HepG2 (cell line): ENCODE results near the gene TPM3. TPM values are rescaled to one million over a fixed set of nuclear protein-coding genes. Genes with fewer than 3 reads are reported as not detected.

Experiments used
- ATF2 ChIP-seq: sonication (generic); formaldehyde crosslinking; IDR thresholded peaks from 2 replicates; pipeline ENCODE4 v1.4.0; 2020; ENCODE audit warnings: missing genetic modification reagents
- DNMT3B ChIP-seq: conservative IDR thresholded peaks from 2 replicates; pipeline ENCODE4 v1.6.1; 2016; ENCODE audit warnings: missing biosample characterization, control low read depth
- GMEB2 ChIP-seq: IDR thresholded peaks from 2 replicates; pipeline ENCODE4 v1.6.1; 2016; ENCODE audit warnings: missing biosample characterization, missing genetic modification reagents, low read depth
- HBP1 ChIP-seq: IDR thresholded peaks from 2 replicates; pipeline ENCODE4 v1.6.1; 2016; ENCODE audit warnings: low read depth, control low read depth
- HNRNPUL1 ChIP-seq: fragments of 200-400 bp; formaldehyde crosslinking; IDR thresholded peaks from 2 replicates; pipeline ENCODE4 v1.6.1; 2017; ENCODE audit warnings: low read depth, mild to moderate bottlenecking, low read length, moderate library complexity
- KDM5B ChIP-seq: sonication (generic); formaldehyde crosslinking; IDR thresholded peaks from 2 replicates; pipeline ENCODE4 v1.4.0; 2020; ENCODE audit warnings: missing genetic modification reagents, mild to moderate bottlenecking, borderline replicate concordance
- LBX2 ChIP-seq: sonication (generic); formaldehyde crosslinking; IDR thresholded peaks from 2 replicates; pipeline ENCODE4 v1.5.0; 2020; ENCODE audit warnings: missing genetic modification reagents, mild to moderate bottlenecking, borderline replicate concordance
- NFE2 ChIP-seq: sonication (generic); formaldehyde crosslinking; IDR thresholded peaks from 2 replicates; pipeline ENCODE4 v1.4.0; 2020; ENCODE audit warnings: missing genetic modification reagents
- PHF8 ChIP-seq: sonication (generic); formaldehyde crosslinking; IDR thresholded peaks from 2 replicates; pipeline ENCODE4 v1.5.0; 2020; ENCODE audit warnings: missing genetic modification reagents
- SMARCE1 ChIP-seq: fragments of 450-650 bp; IDR thresholded peaks from 2 replicates; pipeline ENCODE4 v1.6.1; 2017; ENCODE audit warnings: borderline replicate concordance
- TSC22D2 ChIP-seq: sonication (generic); formaldehyde crosslinking; IDR thresholded peaks from 2 replicates; pipeline ENCODE4 v1.5.1; 2020; ENCODE audit warnings: missing genetic modification reagents, mild to moderate bottlenecking, borderline replicate concordance
- ZBTB46 ChIP-seq: sonication (generic); formaldehyde crosslinking; IDR thresholded peaks from 2 replicates; pipeline ENCODE4 v1.4.0; 2020; ENCODE audit warnings: mild to moderate bottlenecking, missing genetic modification reagents, borderline replicate concordance
- ZBTB7A ChIP-seq: sonication (generic); formaldehyde crosslinking; IDR thresholded peaks from 2 replicates; pipeline ENCODE4 v1.8.0; 2022; ENCODE audit warnings: mild to moderate bottlenecking, missing genetic modification reagents
- ZFAT ChIP-seq: sonication (generic); formaldehyde crosslinking; conservative IDR thresholded peaks from 2 replicates; pipeline ENCODE4 v1.8.1; 2023; ENCODE audit warnings: missing genetic modification reagents, inconsistent platforms
- ZNF253 ChIP-seq: sonication (generic); formaldehyde crosslinking; IDR thresholded peaks from 2 replicates; pipeline ENCODE4 v1.8.0; 2022; ENCODE audit warnings: mild to moderate bottlenecking, missing genetic modification reagents, borderline replicate concordance
- ZNF3 ChIP-seq: IDR thresholded peaks from 2 replicates; pipeline ENCODE4 v1.7.0; 2017; ENCODE audit warnings: inconsistent platforms
- ZNF432 ChIP-seq: sonication (generic); formaldehyde crosslinking; IDR thresholded peaks from 2 replicates; pipeline ENCODE4 v1.5.0; 2020; ENCODE audit warnings: missing genetic modification reagents, mild to moderate bottlenecking, borderline replicate concordance
- ZNF460 ChIP-seq: sonication (generic); formaldehyde crosslinking; IDR thresholded peaks from 2 replicates; pipeline ENCODE4 v1.5.1; 2020; ENCODE audit warnings: missing genetic modification reagents, mild to moderate bottlenecking, borderline replicate concordance
- ZNF557 ChIP-seq: sonication (generic); formaldehyde crosslinking; IDR thresholded peaks from 2 replicates; pipeline ENCODE4 v1.4.0; 2020; ENCODE audit warnings: missing genetic modification reagents
- ZNF589 ChIP-seq: sonication (generic); formaldehyde crosslinking; conservative IDR thresholded peaks from 2 replicates; pipeline ENCODE4 v1.8.0; 2022; ENCODE audit warnings: mild to moderate bottlenecking, moderate library complexity, missing genetic modification reagents
- ZNF639 ChIP-seq: conservative IDR thresholded peaks from 2 replicates; pipeline ENCODE4 v1.6.1; 2018; ENCODE audit warnings: missing genetic modification reagents
- polyA plus RNA-seq, 8 experiments: library from polyadenylated mRNA; depleted of rRNA in 3 of 8; stranded (reverse) in 7 of 8; unstranded in 1 of 8; fragments of >200 nt; fragmentation: Illumina TruSeq in 4 of 8; extraction: Trizol in 4 of 8; gene quantifications; 2 replicates each; pipeline versions ENCODE4 v1.2.1 to v1.2.3, GENCODE V29; 2011 to 2016; ENCODE audit warnings: low read depth in 4 of 8, missing spikeins in 1 of 8, mixed read lengths in 1 of 8; ENCODE audit not compliant: insufficient read depth in 1 of 8
- total RNA-seq, 5 experiments: library from RNA; depleted of rRNA; stranded (reverse); fragments of >200 nt; fragmentation: Illumina TruSeq; extraction: Trizol; gene quantifications; 2 replicates each; pipeline ENCODE4 v1.2.3, GENCODE V29; 2016; ENCODE audit warnings: low read depth in 1 of 5

Gene TPM3
- total and polyA plus RNA-seq, 2 of the 13 experiments (the other 11 are each of a cell fraction or from before 2014, with no cell fraction given) = 160 to 307 TPM

- no peak for TF ChIP-seq ZBTB46 (CRISPR knock-in tag)
- TF ChIP-seq DNMT3B (CRISPR knock-in tag) = peak; percentile 71; the same call in 1 of the 2 replicates
- no peak for TF ChIP-seq TSC22D2 (CRISPR knock-in tag)
- TF ChIP-seq LBX2 = peak; percentile 69; the same call in 1 of the 2 replicates
- TF ChIP-seq SMARCE1 = no peak
- 0 out of 2 replicates have a peak, but pooled peaks have one; percentile 29 for TF ChIP-seq ZNF589 (CRISPR knock-in tag)
- no peak for TF ChIP-seq ZFAT (CRISPR knock-in tag)
- TF ChIP-seq KDM5B (CRISPR knock-in tag) = peak; percentile 89; the same call in 1 of the 2 replicates
- TF ChIP-seq PHF8 (CRISPR knock-in tag) = peak; percentile 91
- no peak for TF ChIP-seq ZNF432 (CRISPR knock-in tag)
- peak; percentile 98 for TF ChIP-seq GMEB2
- TF ChIP-seq HNRNPUL1 = no peak
- TF ChIP-seq ZNF3 = 0 out of 2 replicates have a peak, but pooled peaks have one; percentile 23
- TF ChIP-seq ZNF460 = peak; percentile 8; the same call in 1 of the 2 replicates
- no peak for TF ChIP-seq NFE2 (CRISPR knock-in tag)
- TF ChIP-seq ZNF557 (CRISPR knock-in tag) = peak; percentile 86; the same call in 1 of the 2 replicates
- TF ChIP-seq ATF2 (CRISPR knock-in tag) = peak; percentile 66
- TF ChIP-seq ZNF639 (CRISPR knock-in tag) = peak; percentile 92; the same call in 1 of the 2 replicates
- peak; percentile 72; the same call in 1 of the 2 replicates for TF ChIP-seq ZNF253 (CRISPR knock-in tag)
- TF ChIP-seq HBP1 = peak; percentile 83; the same call in 1 of the 2 replicates
- no peak for TF ChIP-seq ZBTB7A
Measured at GRCh38 chr1:154220071-154220969, 28.4 kb upstream of the TPM3 start, which contains the start of gene UBAP2L (continued).
